GM10248 (cell line): ENCODE measurements around the gene TCAP.

Source experiments
- CTCF ChIA-PET: fragments of 300-600 bp; sonication (Branson Sonifier 250); formaldehyde crosslinking; extraction: SDS; loops from one replicate; lab custom pipeline; 2021; ENCODE audit warnings: antibody characterized with exemption; lab: Yijun Ruan, JAX
- POLR2A ChIA-PET: fragments of 350-650 bp; sonication (Branson Sonifier 250); formaldehyde crosslinking; extraction: SDS; loops from one replicate; lab custom pipeline; 2020; ENCODE audit warnings: antibody characterized with exemption; lab: Yijun Ruan, JAX
- DNase-seq: peaks from one replicate; pipeline ENCODE4 v3.0.0; 2012; ENCODE audit errors: extremely low spot score
- TF ChIP-seq, protein P1 (sequence below): IDR thresholded peaks from 2 replicates; pipeline ENCODE4 v1.5.1; 2012; ENCODE audit warnings: mild to moderate bottlenecking, low read depth; ENCODE audit errors: extremely low read depth, missing control alignments, control extremely low read depth

The TCAP gene

GRCh38 chr17:39700148-39700987 is 35.2 kb downstream of the TCAP start:
- TF ChIP-seq, protein P1, sequence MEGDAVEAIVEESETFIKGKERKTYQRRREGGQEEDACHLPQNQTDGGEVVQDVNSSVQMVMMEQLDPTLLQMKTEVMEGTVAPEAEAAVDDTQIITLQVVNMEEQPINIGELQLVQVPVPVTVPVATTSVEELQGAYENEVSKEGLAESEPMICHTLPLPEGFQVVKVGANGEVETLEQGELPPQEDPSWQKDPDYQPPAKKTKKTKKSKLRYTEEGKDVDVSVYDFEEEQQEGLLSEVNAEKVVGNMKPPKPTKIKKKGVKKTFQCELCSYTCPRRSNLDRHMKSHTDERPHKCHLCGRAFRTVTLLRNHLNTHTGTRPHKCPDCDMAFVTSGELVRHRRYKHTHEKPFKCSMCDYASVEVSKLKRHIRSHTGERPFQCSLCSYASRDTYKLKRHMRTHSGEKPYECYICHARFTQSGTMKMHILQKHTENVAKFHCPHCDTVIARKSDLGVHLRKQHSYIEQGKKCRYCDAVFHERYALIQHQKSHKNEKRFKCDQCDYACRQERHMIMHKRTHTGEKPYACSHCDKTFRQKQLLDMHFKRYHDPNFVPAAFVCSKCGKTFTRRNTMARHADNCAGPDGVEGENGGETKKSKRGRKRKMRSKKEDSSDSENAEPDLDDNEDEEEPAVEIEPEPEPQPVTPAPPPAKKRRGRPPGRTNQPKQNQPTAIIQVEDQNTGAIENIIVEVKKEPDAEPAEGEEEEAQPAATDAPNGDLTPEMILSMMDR, result no peak
- ChIA-PET CTCF (interaction anchor here (1.7 kb wide), 1 partner anchor 30 kb away, joined by 5 read pairs; the partner anchor contains the start of gene MIEN1), POLR2A (interaction anchor here (0.5 to 1.3 kb wide), 2 partner anchors 13 to 16 kb away, joined by 3 read pairs; partner anchors contain the start of gene PGAP3)
- peak; percentile 29 for DNase-seq

DNA sequence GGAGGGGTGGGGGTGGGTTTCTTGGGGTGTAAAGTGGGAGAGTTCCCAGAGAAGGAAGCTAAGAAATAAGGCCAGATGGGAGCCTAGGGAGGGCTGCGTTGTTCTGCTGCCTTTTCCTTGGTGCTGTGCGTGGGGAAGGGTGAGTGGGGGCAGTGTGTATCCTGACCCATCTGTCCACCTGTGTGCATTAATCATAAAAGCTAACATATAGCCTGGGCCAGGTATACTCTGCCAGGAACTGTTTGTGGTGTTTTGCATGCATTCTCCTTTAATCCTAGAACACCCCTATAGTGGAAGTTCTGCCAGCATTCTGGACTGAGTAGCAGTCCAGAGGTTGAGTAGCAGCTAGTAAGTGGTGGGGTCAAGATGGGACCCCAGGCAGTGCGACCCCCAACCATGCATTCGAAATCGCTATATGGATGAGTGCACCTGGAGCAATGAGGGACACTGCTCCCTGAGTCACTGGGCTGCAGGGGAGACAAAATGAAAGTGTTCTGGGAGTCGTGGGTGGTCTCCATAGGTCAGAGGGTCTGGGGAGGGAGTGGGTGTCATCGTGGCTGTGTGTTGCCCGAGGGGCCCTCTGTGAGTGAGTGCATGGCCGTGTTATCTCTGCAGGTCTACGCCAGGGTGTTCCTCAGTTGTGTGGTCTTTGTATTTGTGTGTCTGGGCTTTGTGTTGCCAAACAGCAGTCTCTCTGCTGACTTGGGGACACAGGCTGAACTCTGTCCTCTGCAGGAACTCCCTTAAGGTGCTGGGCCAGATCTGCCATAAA is 36.0 kb downstream of the TCAP start:
- TF ChIP-seq, protein P1, result no peak
- CTCF ChIA-PET, result interaction anchor here (1.3 to 3.4 kb wide), 3 partner anchors 13 to 80 kb away, joined by 3 to 13 read pairs (median 3); partner anchors contain the start of gene PGAP3
- no peak for DNase-seq
- POLR2A ChIA-PET, result interaction anchor here (1.3 kb wide), 1 partner anchor 13 kb away, joined by 3 read pairs; the partner anchor contains the start of gene PGAP3

GRCh38 chr17:39701784-39702422 is 36.8 kb downstream of the TCAP start:
- no peak for DNase-seq
- ChIA-PET CTCF (interaction anchor here (1.3 to 3.4 kb wide), 3 partner anchors 14 to 81 kb away, joined by 3 to 13 read pairs (median 3); partner anchors contain the start of gene PGAP3), POLR2A (no interaction called here)
- TF ChIP-seq, protein P1, result no peak

- DNase-seq, result peak; percentile 76
Observed at GRCh38 chr17:39702901-39703893, 38.0 kb downstream of the TCAP start.

GRCh38 chr17:39703913-39704312 is 38.8 kb downstream of the TCAP start:
- TF ChIP-seq, protein P1, result no peak
- ChIA-PET POLR2A (no interaction called here), CTCF (interaction anchor here (0.9 to 3.4 kb wide), 6 partner anchors 26 to 84 kb away, joined by 3 to 13 read pairs (median 7); partner anchors contain the start of genes MIEN1 and PNMT)
- DNase-seq, result no peak

More at GRCh38 chr17:39702901-39703893, 38.0 kb downstream of the TCAP start:
- POLR2A ChIA-PET, result no interaction called here
- CTCF ChIA-PET, result interaction anchor here (0.8 to 3.4 kb wide), 7 partner anchors 9 to 83 kb away, joined by 3 to 13 read pairs (median 4); partner anchors contain the start of genes MIEN1 and PNMT
- TF ChIP-seq, protein P1, result no peak
